Liver (tissue), 9 donors: ENCODE measurements around the gene AAK1. TPM values are rescaled to one million over a fixed set of nuclear protein-coding genes. Genes with fewer than 3 reads are reported as not detected.

Experiments used
- DNase-seq: peaks from one replicate; pipeline ENCODE4 v3.0.0-alpha.2; 2017; ENCODE audit warnings: low spot score
- H3K27ac ChIP-seq, 2 donors: one replicate each; pipeline ENCODE4 v1.7.0; 2013; ENCODE audit warnings: inconsistent platforms in 2 of 2, low read length in 2 of 2, control low read depth in 1 of 2, low read depth in 1 of 2, mild to moderate bottlenecking in 1 of 2
- H3K27me3 ChIP-seq, 4 donors: one replicate each; pipeline versions ENCODE4 v1.6.1 to v1.7.0; 2013; ENCODE audit warnings: low read length in 3 of 4, inconsistent platforms in 1 of 4, mild to moderate bottlenecking in 1 of 4, moderate library complexity in 1 of 4; ENCODE audit not compliant: control insufficient read depth in 4 of 4, insufficient read depth in 4 of 4
- H3K36me3 ChIP-seq, 4 donors: one replicate each; pipeline versions ENCODE4 v1.6.1 to v1.7.0; 2013; ENCODE audit warnings: low read length in 3 of 4, mild to moderate bottlenecking in 3 of 4, low read depth in 1 of 4, moderate library complexity in 1 of 4; ENCODE audit not compliant: control insufficient read depth in 4 of 4, insufficient read depth in 3 of 4
- H3K4me1 ChIP-seq, 4 donors: one replicate each; pipeline versions ENCODE4 v1.6.1 to v1.7.0; 2013; ENCODE audit warnings: low read length in 3 of 4, mild to moderate bottlenecking in 3 of 4, moderate library complexity in 1 of 4; ENCODE audit not compliant: control insufficient read depth in 4 of 4, insufficient read depth in 4 of 4
- H3K4me3 ChIP-seq, 3 donors: one replicate each; pipeline versions ENCODE4 v1.6.1 to v1.7.0; 2013; ENCODE audit warnings: low read length in 3 of 3, control low read depth in 1 of 3, low read depth in 1 of 3, mild to moderate bottlenecking in 1 of 3
- H3K9ac ChIP-seq, 2 donors: one replicate each; pipeline ENCODE4 v1.7.0; 2013; ENCODE audit warnings: low read length in 2 of 2, mild to moderate bottlenecking in 2 of 2, moderate library complexity in 2 of 2, control low read depth in 1 of 2, low read depth in 1 of 2
- H3K9me3 ChIP-seq, 4 donors: one replicate each; pipeline versions ENCODE4 v1.6.1 to v1.7.0; 2013; ENCODE audit warnings: low read length in 3 of 4; ENCODE audit not compliant: control insufficient read depth in 4 of 4
- ATF3 ChIP-seq: IDR thresholded peaks from 2 replicates; pipeline ENCODE4 v1.6.1; 2016; ENCODE audit warnings: antibody characterized with exemption
- CTCF ChIP-seq: fragments of 150-350 bp; IDR thresholded peaks from 2 replicates; pipeline ENCODE4 v1.5.1; 2017; ENCODE audit warnings: improper control_type of control experiment, low read depth, low read length; ENCODE audit not compliant: missing input control
- FOXA1 ChIP-seq: IDR thresholded peaks from 2 replicates; pipeline ENCODE4 v1.6.1; 2016; ENCODE audit warnings: antibody characterized with exemption
- FOXA2 ChIP-seq: IDR thresholded peaks from 2 replicates; pipeline ENCODE4 v1.6.1; 2016; ENCODE audit warnings: antibody characterized with exemption
- GABPA ChIP-seq, 2 donors: IDR thresholded peaks in 1 of 2; conservative IDR thresholded peaks in 1 of 2; 2 replicates each; pipeline ENCODE4 v1.6.1; 2016; ENCODE audit warnings: antibody characterized with exemption in 2 of 2, mild to moderate bottlenecking in 1 of 2, moderate library complexity in 1 of 2
- HNF4A ChIP-seq, 2 donors: conservative IDR thresholded peaks; 2 replicates each; pipeline ENCODE4 v1.6.1; 2016; ENCODE audit warnings: antibody characterized with exemption in 2 of 2, mild to moderate bottlenecking in 2 of 2
- HNF4G ChIP-seq: IDR thresholded peaks from 2 replicates; pipeline ENCODE4 v1.6.1; 2016; ENCODE audit warnings: antibody characterized with exemption
- JUND ChIP-seq, 2 donors: IDR thresholded peaks; 2 replicates each; pipeline ENCODE4 v1.6.1; 2016; ENCODE audit warnings: antibody characterized with exemption in 2 of 2
- MAX ChIP-seq: IDR thresholded peaks from 2 replicates; pipeline ENCODE4 v1.6.1; 2016; ENCODE audit warnings: antibody characterized with exemption
- NR2F2 ChIP-seq: IDR thresholded peaks from 2 replicates; pipeline ENCODE4 v1.6.1; 2016; ENCODE audit warnings: antibody characterized with exemption
- RAD21 ChIP-seq, 2 donors: IDR thresholded peaks; 2 replicates each; pipeline ENCODE4 v1.6.1; 2016; ENCODE audit warnings: antibody characterized with exemption in 2 of 2, mild to moderate bottlenecking in 2 of 2
- RXRA ChIP-seq, 2 donors: IDR thresholded peaks; 2 replicates each; pipeline ENCODE4 v1.6.1; 2017 to 2018; ENCODE audit warnings: antibody characterized with exemption in 2 of 2, mild to moderate bottlenecking in 1 of 2
- TAF1 ChIP-seq: conservative IDR thresholded peaks from 2 replicates; pipeline ENCODE4 v1.6.1; 2016; ENCODE audit warnings: antibody characterized with exemption, mild to moderate bottlenecking
- YY1 ChIP-seq: IDR thresholded peaks from 2 replicates; pipeline ENCODE4 v1.6.1; 2016; ENCODE audit warnings: antibody characterized with exemption, mild to moderate bottlenecking
- ZBTB33 ChIP-seq: IDR thresholded peaks from 2 replicates; pipeline ENCODE4 v1.6.1; 2016; ENCODE audit warnings: antibody characterized with exemption
- WGBS: extraction: QIAGEN DNeasy Blood & Tissue Kit; methylation state at CpG from one replicate; pipeline ENCODE4 v1.1.7; 2013; 5-methylcytosine and 5-hydroxymethylcytosine counted together
- polyA plus RNA-seq, 2 donors: library from polyadenylated mRNA; stranded (reverse) in 1 of 2; unstranded in 1 of 2; fragments of 200-250 nt in 1 of 2; fragments of >200 nt in 1 of 2; fragmentation: Nextera tagmentation in 1 of 2; extraction: Ambion mirVana in 1 of 2; gene quantifications; one replicate each; pipeline versions ENCODE4 v1.2.1 to v1.2.3, GENCODE V29; 2013 to 2015
- total RNA-seq, 2 donors: library from RNA; depleted of rRNA; stranded (reverse); fragments of >200 nt; gene quantifications; one replicate each; pipeline ENCODE4 v1.2.3, GENCODE V29; 2014
- donor health status: healthy.
- donor health status: healthy.
- donor health status: healthy.
- donor health status: healthy.
- donor health status: healthy.

AAK1 gene
- total and polyA plus RNA-seq, 4 donors = 3.9 to 14.3 (median 11.3) TPM

- no peak for DNase-seq
- no peaks in the 10 kb centered on the region for H3K27me3 ChIP-seq
- no peak overlapping the region for H3K27ac ChIP-seq
- no peak overlapping the region for H3K4me3 ChIP-seq
- WGBS = 94% methylated on average over 3 of the region's 3 CpGs
- H3K9me3 ChIP-seq = no peaks in the 10 kb centered on the region
- peaks cover 5 to 22% (median 12%) of the 10 kb centered on the region in 4 donors for H3K4me1 ChIP-seq
- H3K36me3 ChIP-seq = peaks cover 0 to 3% (median 0%) of the 10 kb centered on the region in 4 donors
- TF ChIP-seq RXRA (IDR thresholded peaks at IDR 0.05) = no peak
- no peak for TF ChIP-seq HNF4G
- no peak for TF ChIP-seq RAD21 (IDR thresholded peaks at IDR 0.05)
- no peak for TF ChIP-seq ZBTB33
- TF ChIP-seq TAF1 = no peak
- H3K9ac ChIP-seq = no peak overlapping the region
Measured at GRCh38 chr2:69638630-69639029, 4.9 kb downstream of the AAK1 start.

GRCh38 chr2:69637923-69638322 lies 5.6 kb downstream of the AAK1 start:
- peaks cover 0 to 3% (median 0%) of the 10 kb centered on the region in 4 donors for H3K36me3 ChIP-seq
- WGBS = 96% methylated on average over 3 of the region's 3 CpGs
- no peak overlapping the region for H3K9ac ChIP-seq
- H3K27me3 ChIP-seq = no peaks in the 10 kb centered on the region
- no peak for DNase-seq
- no peak overlapping the region for H3K4me3 ChIP-seq
- H3K27ac ChIP-seq = no peak overlapping the region
- no peak for TF ChIP-seq NR2F2
- TF ChIP-seq HNF4A (conservative IDR thresholded peaks at IDR 0.05) = no peak
- TF ChIP-seq ZBTB33 = no peak
- no peak for TF ChIP-seq FOXA2
- TF ChIP-seq GABPA (IDR thresholded peaks at IDR 0.05 in 1 of 2, conservative IDR thresholded peaks at IDR 0.05 in 1 of 2) = no peak
- no peak for TF ChIP-seq YY1
- no peaks in the 10 kb centered on the region for H3K9me3 ChIP-seq
- peaks cover 5 to 22% (median 12%) of the 10 kb centered on the region in 4 donors for H3K4me1 ChIP-seq

GRCh38 chr2:69636395-69636794 lies 7.1 kb downstream of the AAK1 start:
- no peaks in the 10 kb centered on the region for H3K9me3 ChIP-seq
- H3K36me3 ChIP-seq = peaks cover 0 to 3% (median under 1%) of the 10 kb centered on the region in 4 donors
- WGBS = 71% methylated on average over 2 of the region's 2 CpGs
- H3K9ac ChIP-seq = no peak overlapping the region
- no peak for DNase-seq
- H3K27ac ChIP-seq = no peak overlapping the region
- TF ChIP-seq YY1 (no peak), JUND (IDR thresholded peaks at IDR 0.05) (no peak), HNF4A (conservative IDR thresholded peaks at IDR 0.05) (peak; percentile 11 to 21), TAF1 (no peak), RXRA (IDR thresholded peaks at IDR 0.05) (peak in 1 of 2 donors; percentile 23), FOXA1 (no peak), MAX (no peak), CTCF (no peak), ATF3 (peak; percentile 56), GABPA (IDR thresholded peaks at IDR 0.05 in 1 of 2, conservative IDR thresholded peaks at IDR 0.05 in 1 of 2) (no peak), RAD21 (IDR thresholded peaks at IDR 0.05) (peak in 1 of 2 donors; percentile 8)
- H3K27me3 ChIP-seq = no peaks in the 10 kb centered on the region
- H3K4me3 ChIP-seq = no peak overlapping the region
- peaks cover 0 to 7% (median 2%) of the 10 kb centered on the region in 4 donors for H3K4me1 ChIP-seq
